Colonic mucosa (tissue), 4 donors: Measurements from ENCODE around the gene ACTR3C. TPM values are rescaled to one million over a fixed set of nuclear protein-coding genes. Genes with fewer than 3 reads are reported as not detected.
"Not testable (repeated sequence)": the region's sequence is repeated elsewhere in the genome, so short reads cannot be mapped to it uniquely, and the experiment has no call there.

Experiments used
- DNase-seq: peaks from one replicate; pipeline ENCODE4 v3.0.0-alpha.2; 2020
- H3K27ac ChIP-seq: fragments of 200-600 bp; one replicate; pipeline ENCODE4 v1.8.0; 2021
- H3K27me3 ChIP-seq: fragments of 200-600 bp; one replicate; pipeline ENCODE4 v1.8.0; 2021
- H3K36me3 ChIP-seq: fragments of 200-600 bp; one replicate; pipeline ENCODE4 v1.8.0; 2021
- H3K4me1 ChIP-seq: fragments of 200-600 bp; one replicate; pipeline ENCODE4 v1.8.0; 2021; ENCODE audit warnings: mild to moderate bottlenecking
- H3K4me3 ChIP-seq: fragments of 200-600 bp; one replicate; pipeline ENCODE4 v1.8.0; 2021
- H3K9ac ChIP-seq, 2 donors: one replicate each; pipeline ENCODE4 v1.7.0; 2013; ENCODE audit warnings: control low read depth in 2 of 2, low read depth in 2 of 2, low read length in 2 of 2
- H3K9me3 ChIP-seq: fragments of 200-600 bp; one replicate; pipeline ENCODE4 v1.8.0; 2021
- CTCF ChIP-seq: fragments of 200-600 bp; IDR thresholded peaks from one replicate; pipeline ENCODE4 v1.8.0; 2022; ENCODE audit warnings: antibody characterized with exemption, mild to moderate bottlenecking
- intact Hi-C: fragments of 100-400 bp; cut with DNase I; formaldehyde crosslinking; loops from one replicate; pipeline ENCODE4 v1.14.1; 2022
- total RNA-seq, 2 donors: library from RNA; stranded (reverse); fragmentation: NEBNext Ultra II Directional in 1 of 2; extraction: Animal tissue kit (Norgen Biotek cat#: 25700) in 1 of 2; gene quantifications; one replicate each; pipeline ENCODE4 v1.2.1, GENCODE V29; 2021
- donor health status: healthy.
- donor health status: DM: no; HTN: no; CAD: no.
- donor health status: DM: no; HTN: no; CAD: no.

The ACTR3C gene
- total RNA-seq, 2 donors from 2014 or later, result 17.6 to 29.6 TPM

GRCh38 chr7:150276132-150276695 is 47.1 kb downstream of the ACTR3C start:
- H3K4me1 ChIP-seq, H3K9ac ChIP-seq, H3K36me3 ChIP-seq, intact Hi-C loops, H3K27me3 ChIP-seq, H3K27ac ChIP-seq, DNase-seq, H3K9me3 ChIP-seq, H3K4me3 ChIP-seq: not testable (repeated sequence)
- TF ChIP-seq CTCF, result peak; percentile 74

- H3K36me3 ChIP-seq, H3K9ac ChIP-seq, H3K27ac ChIP-seq, H3K27me3 ChIP-seq, intact Hi-C loops, H3K4me3 ChIP-seq, H3K9me3 ChIP-seq, H3K4me1 ChIP-seq, DNase-seq: not testable (repeated sequence)
Measured at GRCh38 chr7:150271898-150272297, 51.4 kb downstream of the ACTR3C start.

- H3K27me3 ChIP-seq, intact Hi-C loops, H3K9ac ChIP-seq, H3K27ac ChIP-seq, H3K36me3 ChIP-seq, H3K4me1 ChIP-seq, DNase-seq, H3K9me3 ChIP-seq, H3K4me3 ChIP-seq: not testable (repeated sequence)
Measured at GRCh38 chr7:150270101-150270824, 53.1 kb downstream of the ACTR3C start.

GRCh38 chr7:150268798-150269197 is 54.5 kb downstream of the ACTR3C start:
- intact Hi-C loops, H3K27ac ChIP-seq, H3K9me3 ChIP-seq, H3K27me3 ChIP-seq, H3K36me3 ChIP-seq, H3K4me1 ChIP-seq, H3K9ac ChIP-seq, H3K4me3 ChIP-seq, DNase-seq: not testable (repeated sequence)

- intact Hi-C loops, H3K9me3 ChIP-seq, H3K36me3 ChIP-seq, H3K27ac ChIP-seq, H3K27me3 ChIP-seq, DNase-seq, H3K4me3 ChIP-seq, H3K4me1 ChIP-seq, H3K9ac ChIP-seq: not testable (repeated sequence)
Measured at GRCh38 chr7:150268287-150268686, 55.1 kb downstream of the ACTR3C start.

GRCh38 chr7:150266953-150267665 is 56.2 kb downstream of the ACTR3C start:
- H3K4me3 ChIP-seq, intact Hi-C loops, H3K27me3 ChIP-seq, H3K27ac ChIP-seq, H3K4me1 ChIP-seq, H3K9ac ChIP-seq, H3K9me3 ChIP-seq, H3K36me3 ChIP-seq, DNase-seq: not testable (repeated sequence)

GRCh38 chr7:150262656-150263055 is 60.7 kb downstream of the ACTR3C start:
- DNase-seq, H3K4me3 ChIP-seq, intact Hi-C loops, H3K27ac ChIP-seq, H3K36me3 ChIP-seq, H3K9me3 ChIP-seq, H3K4me1 ChIP-seq, H3K27me3 ChIP-seq, H3K9ac ChIP-seq: not testable (repeated sequence)

GRCh38 chr7:150247745-150248144 is 75.6 kb downstream of the ACTR3C start:
- H3K27me3 ChIP-seq, H3K9ac ChIP-seq, DNase-seq, H3K4me1 ChIP-seq, intact Hi-C loops, H3K4me3 ChIP-seq, H3K36me3 ChIP-seq, H3K27ac ChIP-seq, H3K9me3 ChIP-seq: not testable (repeated sequence)

GRCh38 chr7:150245208-150245607 is 78.1 kb downstream of the ACTR3C start:
- H3K27me3 ChIP-seq, intact Hi-C loops, H3K9me3 ChIP-seq, DNase-seq, H3K9ac ChIP-seq, H3K27ac ChIP-seq, H3K4me1 ChIP-seq, H3K36me3 ChIP-seq, H3K4me3 ChIP-seq: not testable (repeated sequence)

GRCh38 chr7:150242935-150243334 is 80.4 kb downstream of the ACTR3C start:
- H3K9me3 ChIP-seq, H3K27ac ChIP-seq, DNase-seq, intact Hi-C loops, H3K9ac ChIP-seq, H3K36me3 ChIP-seq, H3K4me1 ChIP-seq, H3K27me3 ChIP-seq, H3K4me3 ChIP-seq: not testable (repeated sequence)

GRCh38 chr7:150225444-150225843 is 97.9 kb downstream of the ACTR3C start:
- H3K27ac ChIP-seq, intact Hi-C loops, DNase-seq, H3K4me3 ChIP-seq, H3K27me3 ChIP-seq, H3K9me3 ChIP-seq, H3K9ac ChIP-seq, H3K36me3 ChIP-seq, H3K4me1 ChIP-seq: not testable (repeated sequence)

GRCh38 chr7:150222083-150222972 is 101.0 kb downstream of the ACTR3C start:
- DNase-seq, H3K36me3 ChIP-seq, intact Hi-C loops: not testable (repeated sequence)

More at GRCh38 chr7:150222083-150222972, 101.0 kb downstream of the ACTR3C start:
- H3K4me1 ChIP-seq, H3K27ac ChIP-seq, H3K9ac ChIP-seq, H3K4me3 ChIP-seq, H3K9me3 ChIP-seq, H3K27me3 ChIP-seq: not testable (repeated sequence)
